PC-3 (cell line): Measurements from ENCODE around the gene GMDS. TPM values are rescaled to one million over a fixed set of nuclear protein-coding genes. Genes with fewer than 3 reads are reported as not detected.

ENCODE experiments used
- ATAC-seq: fragments of 200-7000 bp; cut with Tn5 transposase; 2 replicates; pipeline ENCODE4 v1.9.1; 2020; ENCODE audit warnings: mild to moderate bottlenecking, moderate library complexity
- BruUV-seq: library from RNA; stranded (reverse); fragments of 400-500 nt; replicated peaks from 2 replicates; lab custom pipeline; 2021; lab: Mats Ljungman, UMichigan
- CTCF ChIA-PET: fragments of 300-600 bp; sonication (Branson Sonifier 250); formaldehyde crosslinking; loops from one replicate; lab custom pipeline; 2022; ENCODE audit warnings: antibody characterized with exemption; lab: Charles Lee
- POLR2A ChIA-PET: fragments of 300-600 bp; sonication (Branson Sonifier 250); formaldehyde crosslinking; loops from one replicate; lab custom pipeline; 2022; ENCODE audit warnings: antibody characterized with exemption; ENCODE audit not compliant: unreplicated experiment; lab: Charles Lee
- DNase-seq: peaks from one replicate; pipeline ENCODE4 v3.0.0-alpha.2; 2015
- H2AFZ ChIP-seq: fragments of 300-600 bp; sonication (generic); 2 replicates; pipeline ENCODE4 v1.6.0; 2016; ENCODE audit warnings: antibody characterized with exemption, low read length
- H3F3A ChIP-seq: fragments of 300-600 bp; sonication (generic); one replicate; pipeline ENCODE4 v1.6.0; 2017; ENCODE audit warnings: antibody characterized with exemption, low read length, control low read depth, mild to moderate bottlenecking; ENCODE audit not compliant: unreplicated experiment
- H3K27ac ChIP-seq: fragments of 300-600 bp; sonication (generic); 2 replicates; pipeline ENCODE4 v1.5.1; 2016; ENCODE audit warnings: mild to moderate bottlenecking, low read length
- H3K27me3 ChIP-seq: fragments of 300-600 bp; sonication (generic); 2 replicates; pipeline ENCODE4 v1.6.1; 2016; ENCODE audit warnings: low read length, mixed read lengths
- H3K36me3 ChIP-seq: fragments of 300-600 bp; sonication (generic); 2 replicates; pipeline ENCODE4 v1.6.1; 2016; ENCODE audit warnings: low read depth, mixed run types, low read length, mixed read lengths
- H3K4me1 ChIP-seq: fragments of 300-600 bp; sonication (generic); 2 replicates; pipeline ENCODE4 v1.5.1; 2016; ENCODE audit warnings: low read length; ENCODE audit not compliant: insufficient read depth
- H3K4me2 ChIP-seq: fragments of 300-600 bp; sonication (generic); 2 replicates; pipeline ENCODE4 v1.6.0; 2016; ENCODE audit warnings: low read length
- H3K4me3 ChIP-seq: fragments of 300-600 bp; sonication (generic); 2 replicates; pipeline ENCODE4 v1.5.1; 2016; ENCODE audit warnings: mild to moderate bottlenecking, low read length, mixed read lengths
- H3K79me2 ChIP-seq: fragments of 300-600 bp; sonication (generic); 2 replicates; pipeline ENCODE4 v1.6.1; 2017; ENCODE audit warnings: low read length, mixed read lengths
- H3K9ac ChIP-seq: fragments of 300-600 bp; sonication (generic); 2 replicates; pipeline ENCODE4 v1.6.0; 2016; ENCODE audit warnings: mild to moderate bottlenecking, low read length
- H3K9me2 ChIP-seq: fragments of 300-600 bp; sonication (generic); replicated peaks from 2 replicates; pipeline ENCODE4 v1.6.1; 2016; ENCODE audit warnings: mixed run types, low read length, mixed read lengths
- H3K9me3 ChIP-seq: fragments of 300-600 bp; sonication (generic); 2 replicates; pipeline ENCODE4 v1.6.1; 2016; ENCODE audit warnings: low read length, mixed read lengths
- H4K20me1 ChIP-seq: fragments of 300-600 bp; sonication (generic); 2 replicates; pipeline ENCODE4 v1.6.1; 2016; ENCODE audit warnings: low read length, mixed read lengths
- EZH2 ChIP-seq: fragments of 300-600 bp; sonication (generic); IDR thresholded peaks from one replicate; pipeline ENCODE4 v1.6.1; 2017; ENCODE audit warnings: antibody characterized with exemption, mild to moderate bottlenecking, low read length; ENCODE audit not compliant: unreplicated experiment
- EZH2phosphoT487 ChIP-seq: fragments of 300-600 bp; sonication (generic); IDR thresholded peaks from 2 replicates; pipeline ENCODE4 v1.6.1; 2018; ENCODE audit warnings: mild to moderate bottlenecking, antibody characterized with exemption, low read length, borderline replicate concordance
- intact Hi-C: fragments of 100-400 bp; cut with micrococcal nuclease; formaldehyde crosslinking; loops from 2 replicates; pipeline ENCODE4 v1.9.0; 2023
- total RNA-seq: library from RNA; depleted of rRNA; stranded (reverse); fragments of >200 nt; gene quantifications from 2 replicates; pipeline ENCODE4 v1.2.3, GENCODE V29; 2014
- TF ChIP-seq, protein P1 (sequence below): fragments of 300-600 bp; sonication (generic); conservative IDR thresholded peaks from 2 replicates; pipeline ENCODE4 v1.5.1; 2017; ENCODE audit warnings: antibody characterized with exemption, low read depth, mild to moderate bottlenecking, low read length

GMDS gene
- total RNA-seq, 1 experiment from 2014 or later: 18.3 TPM

DNA sequence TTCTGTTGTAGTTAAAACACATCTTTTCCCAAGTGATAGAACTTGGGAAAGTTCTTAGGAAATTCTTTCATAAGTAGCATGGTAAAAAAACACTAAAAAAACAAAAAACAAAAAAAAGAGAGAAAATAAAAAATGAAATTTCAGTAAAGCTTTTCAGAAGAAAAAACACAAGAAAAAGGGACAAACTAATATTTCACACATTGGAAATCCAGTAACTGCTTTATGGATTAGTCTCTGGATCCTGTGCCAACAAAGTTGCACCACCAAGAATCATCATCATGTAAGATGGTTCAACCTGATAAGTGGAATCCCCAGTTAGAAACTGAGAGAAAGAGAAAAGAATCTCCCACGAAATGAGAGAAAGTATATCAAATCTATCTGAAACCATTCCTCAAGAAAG lies 144.2 kb downstream of the GMDS start:
- Histone ChIP-seq H3F3A (no peaks in the 10 kb centered on the region), H3K79me2 (no peaks in the 10 kb centered on the region), H3K9ac (no peak overlapping the region), H3K36me3 (no peaks in the 10 kb centered on the region), H3K9me2 (no peaks in the 10 kb centered on the region), H3K4me1 (peaks cover 4% of the 10 kb centered on the region; the same call in 1 of the 2 replicates), H3K4me2 (no peak overlapping the region), H3K9me3 (no peaks in the 10 kb centered on the region), H3K27me3 (no peaks in the 10 kb centered on the region), H3K4me3 (no peak overlapping the region), H3K27ac (no peak overlapping the region), H4K20me1 (no peaks in the 10 kb centered on the region), H2AFZ (no peak overlapping the region)
- TF ChIP-seq EZH2: no peak
- no peak for TF ChIP-seq EZH2phosphoT487
- TF ChIP-seq, protein P1, sequence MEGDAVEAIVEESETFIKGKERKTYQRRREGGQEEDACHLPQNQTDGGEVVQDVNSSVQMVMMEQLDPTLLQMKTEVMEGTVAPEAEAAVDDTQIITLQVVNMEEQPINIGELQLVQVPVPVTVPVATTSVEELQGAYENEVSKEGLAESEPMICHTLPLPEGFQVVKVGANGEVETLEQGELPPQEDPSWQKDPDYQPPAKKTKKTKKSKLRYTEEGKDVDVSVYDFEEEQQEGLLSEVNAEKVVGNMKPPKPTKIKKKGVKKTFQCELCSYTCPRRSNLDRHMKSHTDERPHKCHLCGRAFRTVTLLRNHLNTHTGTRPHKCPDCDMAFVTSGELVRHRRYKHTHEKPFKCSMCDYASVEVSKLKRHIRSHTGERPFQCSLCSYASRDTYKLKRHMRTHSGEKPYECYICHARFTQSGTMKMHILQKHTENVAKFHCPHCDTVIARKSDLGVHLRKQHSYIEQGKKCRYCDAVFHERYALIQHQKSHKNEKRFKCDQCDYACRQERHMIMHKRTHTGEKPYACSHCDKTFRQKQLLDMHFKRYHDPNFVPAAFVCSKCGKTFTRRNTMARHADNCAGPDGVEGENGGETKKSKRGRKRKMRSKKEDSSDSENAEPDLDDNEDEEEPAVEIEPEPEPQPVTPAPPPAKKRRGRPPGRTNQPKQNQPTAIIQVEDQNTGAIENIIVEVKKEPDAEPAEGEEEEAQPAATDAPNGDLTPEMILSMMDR: no peak
- DNase-seq (no peak), ATAC-seq (no peak)
- BruUV-seq: no TSS peak
- POLR2A ChIA-PET: no interaction called here
- intact Hi-C loops: loop anchor here (5.0 to 10.0 kb wide), 4 partner anchors 149 to 414 kb away; no protein-coding TSS in a partner anchor
- CTCF ChIA-PET: no interaction called here

DNA sequence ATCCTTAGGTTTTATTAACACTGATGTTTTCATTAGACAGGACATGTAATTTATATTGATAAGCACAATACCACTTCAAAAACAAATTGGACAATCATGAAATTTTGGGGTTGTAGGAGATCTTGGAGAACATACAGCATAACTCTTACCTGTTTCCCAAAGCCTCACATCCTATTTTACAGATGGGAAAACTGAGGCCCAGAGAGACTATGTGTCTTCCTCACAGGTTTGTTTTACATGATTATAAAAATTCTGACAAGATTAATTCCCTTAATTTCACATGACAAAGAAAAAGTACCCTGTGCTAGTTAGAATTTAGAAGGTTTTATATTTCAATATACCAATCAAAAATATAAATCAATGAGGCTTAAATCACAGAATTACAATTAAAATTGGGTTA lies 145.5 kb downstream of the GMDS start:
- no TSS peak for BruUV-seq
- Histone ChIP-seq H3K4me1 (peaks cover 4% of the 10 kb centered on the region; the same call in 1 of the 2 replicates), H3K27me3 (no peaks in the 10 kb centered on the region), H3F3A (no peaks in the 10 kb centered on the region), H3K4me2 (no peak overlapping the region), H3K79me2 (no peaks in the 10 kb centered on the region), H3K9me2 (no peaks in the 10 kb centered on the region), H3K27ac (no peak overlapping the region), H2AFZ (no peak overlapping the region), H3K36me3 (no peaks in the 10 kb centered on the region), H3K4me3 (no peak overlapping the region), H4K20me1 (no peaks in the 10 kb centered on the region), H3K9me3 (no peaks in the 10 kb centered on the region), H3K9ac (no peak overlapping the region)
- TF ChIP-seq, protein P1: no peak
- TF ChIP-seq EZH2: no peak
- TF ChIP-seq EZH2phosphoT487: no peak
- intact Hi-C loops: loop anchor here (5.0 to 10.0 kb wide), 4 partner anchors 148 to 413 kb away; no protein-coding TSS in a partner anchor
- ChIA-PET CTCF (no interaction called here), POLR2A (no interaction called here)
- DNase-seq: no peak
- ATAC-seq: no peak

DNA sequence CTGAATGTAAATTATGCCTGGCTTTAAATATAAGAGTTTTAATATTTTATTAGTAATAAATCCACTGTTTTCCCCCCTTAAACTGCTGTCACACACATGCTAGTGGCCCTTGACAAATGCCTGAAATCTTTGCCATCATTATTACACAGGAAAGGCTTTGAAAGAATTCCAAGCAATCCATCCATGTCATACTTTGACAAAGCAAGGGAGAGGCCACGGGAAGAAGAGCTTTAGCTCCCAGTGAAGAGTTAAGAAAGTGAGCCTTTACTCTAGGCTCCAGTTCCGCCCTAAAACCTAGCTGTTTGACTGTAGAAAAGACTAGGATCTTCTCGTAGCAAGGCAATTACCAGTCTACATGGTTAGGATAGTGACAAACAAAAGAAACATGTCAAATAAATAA lies 147.9 kb downstream of the GMDS start:
- ATAC-seq (no peak), DNase-seq (no peak)
- H3K4me3 ChIP-seq: no peak overlapping the region
- H3K79me2 ChIP-seq: no peaks in the 10 kb centered on the region
- H2AFZ ChIP-seq: no peak overlapping the region
- intact Hi-C loops: no loop called here
- H3K27me3 ChIP-seq: no peaks in the 10 kb centered on the region
- H3K4me1 ChIP-seq: no peaks in the 10 kb centered on the region
- no peak overlapping the region for H3K9ac ChIP-seq
- H4K20me1 ChIP-seq: no peaks in the 10 kb centered on the region
- BruUV-seq: no TSS peak
- H3K9me3 ChIP-seq: no peaks in the 10 kb centered on the region
- H3K36me3 ChIP-seq: no peaks in the 10 kb centered on the region
- TF ChIP-seq, protein P1: no peak
- TF ChIP-seq EZH2phosphoT487 (no peak), EZH2 (no peak)
- ChIA-PET CTCF (no interaction called here), POLR2A (no interaction called here)
- no peaks in the 10 kb centered on the region for H3K9me2 ChIP-seq
- H3K4me2 ChIP-seq: no peak overlapping the region
- no peak overlapping the region for H3K27ac ChIP-seq
- no peaks in the 10 kb centered on the region for H3F3A ChIP-seq
